NCI-H128 (cell line): Measurements from ENCODE around the gene BRPF1.
A peak's percentile ranks its signal among the peaks of the same experiment; 100 is the strongest.

Experiments used
- DNase-seq: peaks from one replicate; lab custom pipeline; 2025; ENCODE audit not compliant: unreplicated experiment; lab: John Stamatoyannopoulos, UW

The BRPF1 gene

GRCh38 chr3:9731206-9732079 is at the start of gene BRPF1:
TSS of gene BRPF1 (plus strand) at chr3:9731735. CDS start at chr3:9734141, 2,406 bp downstream.
- peak; percentile 81 for DNase-seq

- no peak for DNase-seq
Observed at GRCh38 chr3:9682096-9682495, 49.4 kb upstream of the BRPF1 start.

- no peak for DNase-seq
Observed at GRCh38 chr3:9683426-9683825, 48.1 kb upstream of the BRPF1 start.

GRCh38 chr3:9685216-9686049 is 46.1 kb upstream of the BRPF1 start:
- no peak for DNase-seq

- no peak for DNase-seq
Observed at GRCh38 chr3:9686050-9686550, 45.4 kb upstream of the BRPF1 start.

- DNase-seq = no peak
Observed at GRCh38 chr3:9686703-9687102, 44.8 kb upstream of the BRPF1 start.

GRCh38 chr3:9687514-9687913 is 44.0 kb upstream of the BRPF1 start:
- DNase-seq = no peak

- DNase-seq = no peak
Observed at GRCh38 chr3:9688961-9689360, 42.6 kb upstream of the BRPF1 start.

- DNase-seq = no peak
Observed at GRCh38 chr3:9689757-9690156, 41.8 kb upstream of the BRPF1 start.

GRCh38 chr3:9690451-9691450 is 40.8 kb upstream of the BRPF1 start:
- DNase-seq = no peak

- no peak for DNase-seq
Observed at GRCh38 chr3:9691636-9692035, 39.9 kb upstream of the BRPF1 start.

- no peak for DNase-seq
Observed at GRCh38 chr3:9692416-9692815, 39.1 kb upstream of the BRPF1 start.

- DNase-seq = no peak
Observed at GRCh38 chr3:9695345-9695744, 36.2 kb upstream of the BRPF1 start.

- no peak for DNase-seq
Observed at GRCh38 chr3:9695746-9696145, 35.8 kb upstream of the BRPF1 start.

- no peak for DNase-seq
Observed at GRCh38 chr3:9696480-9697220, 34.9 kb upstream of the BRPF1 start.

GRCh38 chr3:9697892-9698291 is 33.6 kb upstream of the BRPF1 start:
- DNase-seq = no peak

GRCh38 chr3:9698293-9698692 is 33.2 kb upstream of the BRPF1 start:
- no peak for DNase-seq

- DNase-seq = no peak
Observed at GRCh38 chr3:9700536-9700935, 31.0 kb upstream of the BRPF1 start.

GRCh38 chr3:9701006-9701405 is 30.5 kb upstream of the BRPF1 start:
- DNase-seq = no peak

- DNase-seq = no peak
Observed at GRCh38 chr3:9701711-9702110, 29.8 kb upstream of the BRPF1 start.
